GM19397 (cell line): Measurements from ENCODE around the gene RHOF.

ENCODE experiments used
- ATAC-seq: cut with Tn5 transposase; IDR thresholded peaks from one replicate; pipeline ENCODE4 v1.9.1; 2021; ENCODE audit warnings: mild to moderate bottlenecking, moderate library complexity; ENCODE audit not compliant: unreplicated experiment

The RHOF gene

DNA sequence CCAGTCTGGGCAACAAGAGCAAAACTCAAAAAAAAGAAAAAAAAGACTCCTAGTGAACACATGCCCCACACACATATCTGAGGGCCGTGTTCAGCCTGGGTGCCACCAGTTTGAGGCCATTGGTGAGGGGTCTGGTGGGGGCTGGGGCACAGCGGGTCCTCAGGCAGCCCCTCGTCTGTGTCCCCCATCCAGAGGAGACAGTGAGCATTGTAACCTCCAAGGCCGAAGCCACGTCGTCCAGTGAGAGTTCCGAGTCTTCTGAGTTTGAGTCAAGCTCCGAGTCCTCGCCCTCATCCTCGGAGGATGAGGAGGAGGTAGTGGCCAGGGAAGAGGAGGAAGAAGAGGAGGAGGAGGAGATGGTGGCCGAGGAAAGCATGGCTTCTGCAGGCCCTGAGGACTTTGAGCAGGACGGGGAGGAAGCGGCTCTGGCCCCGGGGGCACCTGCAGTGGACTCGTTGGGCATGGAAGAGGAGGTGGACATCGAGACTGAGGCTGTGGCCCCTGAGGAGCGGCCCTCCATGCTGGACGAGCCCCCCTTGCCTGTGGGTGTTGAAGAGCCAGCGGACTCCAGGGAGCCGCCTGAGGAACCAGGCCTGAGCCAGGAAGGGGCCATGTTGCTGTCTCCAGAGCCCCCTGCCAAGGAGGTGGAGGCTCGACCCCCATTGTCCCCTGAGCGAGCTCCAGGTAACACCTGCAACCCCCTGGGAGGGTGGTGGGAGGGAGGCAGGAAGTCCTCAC is 25.9 kb upstream of the RHOF start:
- no peak for ATAC-seq

DNA sequence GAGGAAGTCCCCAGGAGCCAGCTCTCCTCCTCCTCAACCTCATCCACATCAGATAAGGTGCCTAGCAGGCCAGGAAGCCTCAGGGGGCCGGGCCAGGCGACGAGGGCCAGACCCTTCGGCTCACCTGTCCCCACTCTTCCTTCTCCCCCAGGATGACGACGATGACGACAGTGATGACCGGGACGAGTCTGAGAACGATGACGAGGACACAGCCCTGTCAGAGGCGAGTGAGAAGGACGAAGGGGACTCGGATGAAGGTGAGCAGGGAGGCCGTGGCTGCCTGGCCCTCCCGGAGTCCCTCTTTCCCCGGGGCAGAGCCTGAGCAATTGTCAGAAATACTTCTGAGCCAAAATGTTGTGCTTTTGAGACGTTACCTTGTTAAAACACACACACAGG is 24.2 kb upstream of the RHOF start:
- ATAC-seq = no peak

GRCh38 chr12:121816925-121817647 is 23.6 kb upstream of the RHOF start:
- no peak for ATAC-seq

GRCh38 chr12:121815263-121815662 is 21.8 kb upstream of the RHOF start:
- ATAC-seq = no peak

- ATAC-seq = no peak
Observed at GRCh38 chr12:121814429-121815119, 21.1 kb upstream of the RHOF start.

GRCh38 chr12:121813951-121814350 is 20.5 kb upstream of the RHOF start:
- no peak for ATAC-seq

DNA sequence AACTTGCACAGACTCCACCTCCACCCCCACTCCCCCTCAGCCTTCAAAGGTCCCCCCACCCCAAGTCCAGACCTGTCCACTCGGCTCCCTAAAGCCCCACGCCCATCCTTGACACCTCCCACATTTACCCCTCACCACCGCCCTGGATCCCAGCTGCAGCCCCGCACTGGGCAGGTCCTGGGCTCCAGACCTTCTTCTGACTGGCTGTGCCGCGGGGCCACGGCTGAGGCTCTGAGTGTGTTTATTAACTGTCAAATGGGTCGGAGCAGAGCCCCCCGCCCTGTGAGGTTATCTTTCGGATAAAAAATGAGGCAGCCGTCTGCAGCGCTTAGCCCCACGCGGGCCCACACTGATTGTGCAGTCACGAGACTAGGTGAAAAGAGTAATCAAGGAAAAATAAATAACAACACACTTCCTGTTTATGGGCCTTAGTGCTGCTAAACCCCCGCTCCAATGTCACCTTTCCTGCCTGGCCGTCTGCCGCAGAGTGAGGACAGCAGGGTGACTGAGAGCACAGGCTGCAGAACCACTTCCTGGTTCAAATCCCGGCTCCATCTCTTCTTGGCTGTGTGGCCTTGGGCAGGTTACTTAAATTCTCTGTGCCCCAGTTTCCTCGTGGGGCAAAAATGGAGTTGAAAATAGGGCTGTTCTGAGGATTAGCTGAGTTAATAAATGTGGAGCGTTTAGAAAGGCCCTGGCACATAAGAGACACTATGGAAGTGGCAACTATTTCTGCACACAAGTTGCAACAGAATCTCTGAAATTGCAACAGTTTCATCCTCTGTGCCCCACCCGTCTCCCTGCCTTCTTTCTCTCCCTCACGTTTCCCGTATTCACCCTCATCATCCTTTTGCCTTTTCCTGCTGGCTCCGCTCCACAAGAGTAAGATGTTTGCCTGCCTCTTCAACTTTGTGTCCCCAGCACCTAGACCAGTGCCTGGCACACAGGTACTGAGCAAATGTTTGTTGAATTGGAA is 19.7 kb upstream of the RHOF start:
- no peak for ATAC-seq

GRCh38 chr12:121812320-121812871 is 18.9 kb upstream of the RHOF start:
- ATAC-seq = no peak

DNA sequence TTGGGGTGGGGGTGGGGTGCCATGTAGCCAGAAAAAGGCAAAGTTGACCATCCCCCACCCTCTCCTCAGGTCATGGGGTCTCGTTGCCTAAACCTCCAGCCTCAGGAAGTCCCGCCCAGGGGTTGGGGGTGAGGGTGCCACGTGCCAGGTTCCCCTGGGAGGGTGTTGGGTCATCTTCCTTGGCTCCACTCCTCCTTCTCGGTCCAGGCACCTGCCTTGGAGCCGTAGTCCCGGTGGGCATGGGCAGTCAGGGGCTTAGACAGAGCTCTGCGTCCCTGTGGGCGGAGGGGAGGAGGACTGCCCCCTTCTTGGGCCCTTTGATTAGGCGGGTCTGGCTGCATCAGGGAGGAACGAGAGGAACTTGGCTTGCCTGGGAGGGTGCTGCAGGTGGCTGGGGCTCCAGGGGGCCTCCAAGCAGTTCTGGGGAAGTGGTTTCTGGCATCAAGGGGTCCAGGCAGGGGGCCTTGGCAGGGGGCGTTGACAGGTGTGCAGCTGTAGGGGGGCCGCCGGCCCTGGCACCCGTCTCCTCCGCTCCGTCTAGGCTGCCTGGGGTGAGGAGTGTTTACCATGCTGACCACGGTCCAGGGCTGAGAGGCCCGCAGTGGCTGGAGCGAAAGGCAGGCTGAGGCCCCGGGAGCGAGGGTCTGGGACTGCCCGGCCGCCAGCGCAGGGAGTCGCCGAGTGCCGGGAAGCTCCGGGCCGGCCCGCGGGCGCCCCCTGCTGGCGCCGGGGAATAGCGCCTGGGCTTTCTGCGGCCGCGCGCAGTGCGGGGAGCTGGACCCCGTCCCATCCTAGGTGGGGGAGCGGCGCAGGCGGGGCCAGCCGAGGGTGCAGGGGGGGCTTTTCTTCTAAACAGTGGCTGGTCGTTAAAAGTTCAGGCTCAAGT is 18.2 kb upstream of the RHOF start:
- peak; percentile 66 for ATAC-seq

- no peak for ATAC-seq
Observed at GRCh38 chr12:121810833-121811433, 17.4 kb upstream of the RHOF start.

DNA sequence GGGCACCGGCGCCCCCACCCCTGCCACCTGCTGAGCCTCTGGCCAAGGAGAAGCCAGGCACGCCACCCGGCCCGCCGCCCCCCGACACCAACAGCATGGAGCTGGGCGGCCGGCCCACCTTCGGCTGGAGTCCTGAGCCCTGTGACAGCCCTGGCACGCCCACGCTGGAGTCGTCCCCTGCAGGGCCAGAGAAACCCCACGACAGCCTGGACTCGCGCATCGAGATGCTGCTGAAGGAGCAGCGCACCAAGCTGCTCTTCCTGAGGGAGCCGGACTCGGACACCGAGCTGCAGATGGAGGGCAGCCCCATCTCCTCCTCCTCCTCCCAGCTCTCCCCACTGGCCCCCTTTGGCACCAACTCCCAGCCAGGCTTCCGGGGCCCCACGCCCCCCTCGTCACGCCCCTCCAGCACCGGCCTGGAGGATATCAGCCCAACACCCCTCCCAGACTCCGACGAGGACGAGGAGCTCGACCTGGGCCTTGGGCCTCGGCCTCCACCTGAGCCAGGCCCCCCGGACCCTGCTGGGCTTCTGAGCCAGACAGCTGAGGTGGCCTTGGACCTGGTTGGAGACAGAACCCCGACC is 16.8 kb upstream of the RHOF start:
- no peak for ATAC-seq

- ATAC-seq = no peak
Observed at GRCh38 chr12:121809712-121810116, 16.2 kb upstream of the RHOF start.

- ATAC-seq = no peak
Observed at GRCh38 chr12:121808623-121809022, 15.1 kb upstream of the RHOF start.

- no peak for ATAC-seq
Observed at GRCh38 chr12:121807642-121808347, 14.3 kb upstream of the RHOF start.

- no peak for ATAC-seq
Observed at GRCh38 chr12:121806546-121807423, 13.3 kb upstream of the RHOF start.

DNA sequence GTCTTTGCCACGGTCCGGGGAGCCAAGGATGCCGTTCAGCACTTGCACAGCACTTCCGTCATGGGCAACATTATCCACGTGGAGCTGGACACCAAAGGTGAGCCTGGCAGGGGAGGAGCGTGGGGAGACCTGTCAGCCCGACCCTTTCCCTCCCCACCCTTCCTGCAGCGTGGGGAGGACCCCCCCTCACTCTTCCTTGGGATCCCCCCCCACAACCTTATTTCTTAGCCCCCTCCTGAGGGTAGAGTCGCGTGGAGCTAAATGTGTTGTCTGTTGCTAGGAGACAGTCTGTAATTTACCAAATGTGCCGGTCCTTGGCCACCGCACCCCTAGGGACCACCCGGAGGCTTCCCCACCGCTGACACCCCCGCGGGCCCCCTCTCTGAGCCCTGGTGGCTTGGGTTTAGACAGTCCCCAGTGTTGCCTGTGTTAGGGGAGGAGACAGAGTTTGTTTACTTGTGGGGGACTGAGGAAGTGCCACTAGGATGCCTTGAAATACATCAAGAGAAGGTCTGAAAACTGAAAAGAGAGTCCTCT is 12.6 kb upstream of the RHOF start:
- no peak for ATAC-seq
